GM18909 (cell line): Measurements from ENCODE around the gene CRIP2.

Source experiments
- ATAC-seq: cut with Tn5 transposase; IDR thresholded peaks from one replicate; pipeline ENCODE4 v1.9.1; 2021; ENCODE audit warnings: mild to moderate bottlenecking; ENCODE audit not compliant: unreplicated experiment, poor library complexity

Gene CRIP2

DNA sequence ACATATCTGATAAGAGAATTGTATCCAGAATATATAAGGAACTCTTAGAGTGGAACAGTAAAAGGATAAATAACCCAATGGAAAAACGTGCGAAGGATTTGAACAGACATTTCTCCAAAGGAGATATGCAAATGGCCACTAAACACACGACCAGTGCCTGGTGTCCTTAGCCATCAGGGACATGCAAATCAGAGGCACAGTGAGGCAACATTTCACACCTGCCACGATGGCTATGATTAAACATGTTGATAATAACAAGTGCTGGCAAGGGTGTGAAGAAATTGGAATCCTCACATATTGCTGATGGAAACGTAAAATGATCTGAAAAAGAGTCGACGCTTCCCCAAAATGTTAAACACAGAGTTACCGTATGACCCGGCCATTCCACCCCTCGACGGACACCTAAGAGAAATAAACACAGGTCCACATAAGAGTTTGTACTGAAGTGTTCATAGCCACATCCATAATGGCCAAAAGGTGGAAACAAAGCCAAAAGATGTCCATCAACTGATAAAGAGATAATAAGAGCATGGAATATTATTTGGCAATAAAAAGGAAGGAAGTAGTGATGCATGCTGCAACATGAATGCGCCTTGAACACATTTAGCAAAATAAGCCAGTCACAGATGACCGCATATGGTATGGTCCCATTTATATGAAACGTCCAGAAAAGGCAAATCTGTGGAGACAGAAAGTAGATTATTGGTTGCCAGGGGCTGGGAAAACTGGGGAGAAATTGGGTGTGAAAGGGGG, 45.5 kb downstream of the CRIP2 start:
- no peak for ATAC-seq

DNA sequence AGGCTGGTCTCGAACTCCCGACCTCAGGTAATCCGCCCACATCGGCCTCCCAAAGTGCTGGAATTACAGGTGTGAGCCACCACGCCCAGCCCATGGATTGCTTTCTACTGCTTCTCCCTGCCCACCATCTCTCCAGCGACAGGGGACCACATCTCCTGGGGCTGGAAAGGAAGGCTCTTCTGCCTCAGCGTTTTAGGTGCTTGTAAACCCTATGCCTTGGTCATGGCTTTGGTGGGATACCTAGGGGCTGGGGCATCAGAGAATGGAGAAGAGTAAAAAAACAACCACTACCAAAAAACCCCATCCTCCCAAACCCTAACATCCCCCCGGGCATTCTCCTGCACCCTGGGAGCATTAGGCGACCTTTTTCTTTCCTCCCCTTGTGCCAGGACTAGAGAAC, 50.7 kb downstream of the CRIP2 start:
- ATAC-seq = no peak

DNA sequence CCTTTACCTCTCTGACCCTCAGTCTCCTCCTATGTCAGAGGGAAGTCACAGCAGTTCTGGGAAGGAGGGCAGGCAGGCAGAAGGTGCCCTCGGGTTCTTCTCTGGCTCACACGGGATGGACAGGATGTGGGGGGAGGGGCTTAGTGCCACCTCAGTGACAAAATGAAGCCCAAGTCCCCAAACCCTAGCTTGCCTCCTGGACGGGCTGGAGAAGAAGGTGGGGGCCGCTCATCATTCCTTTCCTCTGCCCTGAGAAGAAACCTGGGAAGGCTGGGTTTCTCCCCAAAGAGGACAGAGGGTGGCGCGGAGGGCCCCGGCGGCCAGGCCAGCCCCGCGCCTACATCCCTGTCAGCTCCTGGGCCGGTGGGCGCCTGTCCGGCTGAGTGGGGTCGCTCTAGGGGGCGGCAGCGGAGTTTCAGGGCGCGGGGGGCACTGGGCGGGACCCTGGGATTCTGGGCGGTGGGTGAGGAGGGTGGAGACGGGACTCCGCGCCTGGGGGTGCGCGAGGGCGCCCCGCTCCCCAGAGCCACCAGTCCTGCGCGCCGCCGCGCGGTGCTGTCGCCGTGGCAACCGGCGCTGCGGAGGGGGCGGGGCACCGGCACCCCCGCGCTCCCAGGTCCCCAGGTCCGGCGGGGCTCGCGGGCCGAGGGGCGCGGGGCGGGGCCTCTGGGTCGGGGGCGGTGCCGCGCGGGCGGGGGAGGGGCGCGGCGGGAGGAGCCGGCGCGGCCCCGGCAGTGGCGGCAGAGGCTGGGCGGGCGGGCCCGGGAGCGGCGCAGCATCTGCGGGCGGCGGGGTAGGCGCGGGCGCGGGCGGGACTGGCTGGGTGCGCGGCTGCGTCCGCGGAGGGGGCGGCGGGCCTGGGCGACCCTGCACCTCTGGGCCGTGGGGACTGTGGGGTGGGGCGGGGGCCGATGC, 51.5 kb downstream of the CRIP2 start, which contains the start of gene TMEM121:
Gene TMEM121, plus strand, starts transcription at position 723 of the 915 bp plus-strand sequence. CDS start 2,252 bp downstream, outside the sequence.
- ATAC-seq = no peak

DNA sequence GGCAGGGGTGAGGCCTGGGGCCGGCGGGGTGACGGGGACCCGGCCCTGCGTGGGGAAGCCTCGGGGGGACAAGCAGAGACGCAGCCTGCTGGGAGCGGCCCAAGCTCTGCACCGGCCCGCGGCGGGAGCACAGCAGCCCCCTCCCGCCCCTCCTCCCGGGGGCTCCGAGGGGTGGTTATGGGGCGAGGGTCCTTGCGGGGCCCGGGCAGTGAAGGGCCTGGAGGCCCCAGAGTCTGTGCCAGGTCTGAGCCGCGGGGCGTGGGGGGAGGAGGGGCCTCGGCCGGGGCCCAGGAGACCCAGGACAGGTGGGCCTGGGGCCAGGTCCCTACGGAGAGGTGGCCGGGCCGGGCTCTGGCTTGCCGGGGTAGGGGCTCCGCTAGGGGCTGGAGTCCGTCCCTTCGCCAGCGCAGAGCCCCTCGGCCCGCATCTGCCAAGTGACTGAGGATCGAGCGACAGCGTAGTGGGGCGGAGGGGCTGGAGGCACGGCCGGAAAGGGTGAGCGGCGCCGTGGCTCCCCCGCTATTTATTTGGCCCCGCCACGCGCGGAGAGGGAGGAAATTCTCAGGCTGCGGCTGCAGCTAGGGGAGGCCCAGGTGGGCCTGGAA, 52.3 kb downstream of the CRIP2 start:
- no peak for ATAC-seq

DNA sequence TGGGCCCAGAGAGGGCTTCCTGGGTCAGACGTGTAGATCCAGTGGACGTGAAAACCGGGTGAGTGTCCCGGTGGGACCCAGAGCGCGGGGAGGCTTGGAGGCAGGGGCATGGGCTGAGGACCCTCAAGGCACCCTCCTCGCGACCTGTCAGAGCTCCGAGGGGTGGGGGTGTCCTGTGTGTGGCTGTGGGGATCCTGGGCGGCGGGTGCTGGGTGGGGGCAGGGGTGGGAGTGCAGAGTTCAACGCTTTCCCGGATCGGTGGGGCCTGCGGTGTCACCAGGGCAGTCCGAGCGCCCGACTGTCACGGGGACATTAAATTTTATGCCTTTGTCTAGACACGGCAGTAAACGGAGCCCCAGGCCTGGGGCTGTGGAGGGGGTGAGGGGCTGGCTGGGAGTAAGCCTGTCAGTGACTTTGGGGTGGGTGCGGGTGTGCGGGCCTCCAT, 52.8 kb downstream of the CRIP2 start:
- ATAC-seq = no peak

- no peak for ATAC-seq
Measured at GRCh38 chr14:105527826-105528585, 53.4 kb downstream of the CRIP2 start.

DNA sequence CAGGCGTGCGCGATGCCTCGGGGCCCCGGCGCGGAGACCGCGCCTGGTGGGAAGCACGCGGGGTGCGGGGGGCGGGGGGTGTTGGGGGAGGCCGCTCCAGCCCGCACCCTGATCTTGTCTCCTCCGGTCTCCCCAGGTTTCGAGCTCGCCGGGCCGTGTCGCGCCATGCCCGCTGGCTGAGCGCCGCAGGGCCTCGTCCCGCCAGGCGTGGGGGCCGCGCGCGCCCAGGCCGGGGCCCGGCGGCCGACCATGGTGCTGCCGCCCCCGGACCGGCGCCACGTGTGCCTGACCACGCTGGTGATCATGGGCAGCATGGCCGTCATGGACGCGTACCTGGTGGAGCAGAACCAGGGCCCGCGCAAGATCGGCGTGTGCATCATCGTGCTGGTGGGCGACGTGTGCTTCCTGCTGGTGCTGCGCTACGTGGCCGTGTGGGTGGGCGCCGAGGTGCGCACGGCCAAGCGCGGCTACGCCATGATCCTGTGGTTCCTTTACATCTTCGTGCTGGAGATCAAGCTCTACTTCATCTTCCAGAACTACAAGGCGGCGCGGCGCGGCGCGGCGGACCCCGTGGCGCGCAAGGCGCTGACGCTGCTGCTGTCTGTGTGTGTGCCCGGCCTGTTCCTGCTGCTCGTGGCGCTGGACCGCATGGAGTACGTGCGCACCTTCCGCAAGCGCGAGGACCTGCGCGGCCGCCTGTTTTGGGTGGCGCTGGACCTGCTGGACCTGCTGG, 54.1 kb downstream of the CRIP2 start:
- no peak for ATAC-seq

DNA sequence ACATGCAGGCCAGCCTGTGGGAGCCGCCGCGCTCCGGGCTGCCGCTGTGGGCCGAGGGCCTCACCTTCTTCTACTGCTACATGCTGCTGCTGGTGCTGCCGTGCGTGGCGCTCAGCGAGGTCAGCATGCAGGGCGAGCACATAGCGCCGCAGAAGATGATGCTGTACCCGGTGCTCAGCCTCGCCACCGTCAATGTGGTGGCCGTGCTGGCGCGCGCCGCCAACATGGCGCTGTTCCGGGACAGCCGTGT, 54.6 kb downstream of the CRIP2 start:
- ATAC-seq = no peak
